Muscle layer of colon (tissue), 2 donors: ENCODE measurements around the gene YIF1B.
A peak's percentile ranks its signal among the peaks of the same experiment; 100 is the strongest.

Experiments used
- H3K27ac ChIP-seq: one replicate; pipeline ENCODE4 v1.7.0; 2013; ENCODE audit warnings: low read depth, mild to moderate bottlenecking, low read length, moderate library complexity
- H3K27me3 ChIP-seq, 2 donors: one replicate each; pipeline ENCODE4 v1.7.0; 2013; ENCODE audit warnings: low read length in 2 of 2, mild to moderate bottlenecking in 2 of 2; ENCODE audit not compliant: insufficient read depth in 2 of 2, control insufficient read depth in 1 of 2
- H3K36me3 ChIP-seq: one replicate; pipeline ENCODE4 v1.7.0; 2013; ENCODE audit warnings: mild to moderate bottlenecking, low read length; ENCODE audit not compliant: insufficient read depth
- H3K4me1 ChIP-seq: one replicate; pipeline ENCODE4 v1.7.0; 2013; ENCODE audit warnings: mild to moderate bottlenecking, low read length; ENCODE audit not compliant: insufficient read depth
- H3K4me3 ChIP-seq, 2 donors: one replicate each; pipeline ENCODE4 v1.7.0; 2013; ENCODE audit warnings: low read length in 2 of 2, low read depth in 1 of 2, mild to moderate bottlenecking in 1 of 2, moderate library complexity in 1 of 2
- H3K9ac ChIP-seq: one replicate; pipeline ENCODE4 v1.7.0; 2013; ENCODE audit warnings: low read length
- H3K9me3 ChIP-seq: one replicate; pipeline ENCODE4 v1.7.0; 2013; ENCODE audit warnings: mild to moderate bottlenecking, low read length
- donor health status: abdominal sarcoma.
- donor health status: Adenocarcinoma of cecum.

YIF1B gene

GRCh38 chr19:38280030-38280921 is 35.5 kb downstream of the YIF1B start:
- H3K9ac ChIP-seq, result no peak overlapping the region
- no peaks in the 10 kb centered on the region for H3K27me3 ChIP-seq
- H3K27ac ChIP-seq, result no peak overlapping the region
- no peaks in the 10 kb centered on the region for H3K36me3 ChIP-seq
- H3K9me3 ChIP-seq, result no peaks in the 10 kb centered on the region
- peaks cover 19% of the 10 kb centered on the region for H3K4me1 ChIP-seq
- no peak overlapping the region for H3K4me3 ChIP-seq

DNA sequence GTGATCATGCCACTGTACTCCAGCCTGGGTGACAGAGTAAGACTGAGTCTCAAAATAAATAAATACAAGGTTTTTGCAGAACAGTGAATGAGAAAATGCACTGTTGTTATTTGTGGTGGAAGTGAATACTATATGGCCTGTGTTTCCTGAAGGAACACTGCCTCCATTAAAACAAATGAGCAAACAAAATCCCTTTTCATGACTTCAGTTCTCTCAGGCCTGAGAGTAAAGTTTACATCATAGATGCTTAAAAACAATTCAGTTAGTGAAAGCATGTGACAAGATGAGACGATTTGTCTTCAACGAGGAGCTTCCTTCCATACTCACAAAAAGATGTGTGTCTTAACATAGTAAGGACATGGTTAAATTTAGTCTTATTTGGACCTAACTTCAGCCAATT is 37.0 kb downstream of the YIF1B start:
- peaks cover 32% of the 10 kb centered on the region for H3K4me1 ChIP-seq
- no peaks in the 10 kb centered on the region for H3K9me3 ChIP-seq
- no peaks in the 10 kb centered on the region for H3K36me3 ChIP-seq
- H3K4me3 ChIP-seq, result no peak overlapping the region
- no peaks in the 10 kb centered on the region for H3K27me3 ChIP-seq
- peak overlapping the region; percentile 1 for H3K27ac ChIP-seq
- no peak overlapping the region for H3K9ac ChIP-seq

GRCh38 chr19:38277969-38278680 is 37.6 kb downstream of the YIF1B start:
- Histone ChIP-seq H3K4me3 (no peak overlapping the region), H3K9ac (no peak overlapping the region)

DNA sequence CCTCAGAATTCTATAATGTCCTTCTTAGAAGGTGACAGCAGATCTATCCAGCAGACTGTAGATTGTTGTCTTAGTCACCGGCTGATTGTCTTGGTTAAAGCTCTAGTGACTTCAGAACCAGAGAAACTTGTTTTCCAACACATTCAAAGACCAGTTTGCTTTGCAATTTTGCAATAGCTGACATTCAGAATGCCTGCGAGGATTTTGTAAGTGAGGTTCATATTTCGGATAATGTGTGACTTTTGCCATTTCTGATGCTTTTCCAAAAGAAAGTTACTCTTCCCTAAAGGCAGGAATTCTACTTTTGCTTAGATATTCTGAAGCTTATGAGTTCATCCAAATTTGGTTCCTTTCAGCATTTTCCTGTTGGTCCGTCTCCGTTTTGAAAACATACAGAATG is 38.2 kb downstream of the YIF1B start:
- Histone ChIP-seq H3K27me3 (no peaks in the 10 kb centered on the region), H3K36me3 (no peaks in the 10 kb centered on the region), H3K27ac (no peak overlapping the region), H3K9me3 (no peaks in the 10 kb centered on the region), H3K9ac (no peak overlapping the region), H3K4me1 (peaks cover 38% of the 10 kb centered on the region), H3K4me3 (no peak overlapping the region)

More at GRCh38 chr19:38277969-38278680, 37.6 kb downstream of the YIF1B start:
- Histone ChIP-seq H3K4me1 (peaks cover 38% of the 10 kb centered on the region), H3K27me3 (no peaks in the 10 kb centered on the region), H3K9me3 (no peaks in the 10 kb centered on the region), H3K27ac (peak overlapping the region; percentile 1), H3K36me3 (no peaks in the 10 kb centered on the region)

GRCh38 chr19:38276942-38277517 is 38.7 kb downstream of the YIF1B start:
- H3K9me3 ChIP-seq, result no peaks in the 10 kb centered on the region
- H3K4me1 ChIP-seq, result peaks cover 38% of the 10 kb centered on the region
- no peaks in the 10 kb centered on the region for H3K27me3 ChIP-seq
- H3K36me3 ChIP-seq, result no peaks in the 10 kb centered on the region
- H3K9ac ChIP-seq, result no peak overlapping the region
- H3K4me3 ChIP-seq, result no peak overlapping the region
- H3K27ac ChIP-seq, result no peak overlapping the region

- Histone ChIP-seq H3K4me1 (peaks cover 38% of the 10 kb centered on the region), H3K27ac (peak overlapping the region; percentile 8), H3K9ac (no peak overlapping the region)
Observed at GRCh38 chr19:38274739-38275138, 41.0 kb downstream of the YIF1B start.

DNA sequence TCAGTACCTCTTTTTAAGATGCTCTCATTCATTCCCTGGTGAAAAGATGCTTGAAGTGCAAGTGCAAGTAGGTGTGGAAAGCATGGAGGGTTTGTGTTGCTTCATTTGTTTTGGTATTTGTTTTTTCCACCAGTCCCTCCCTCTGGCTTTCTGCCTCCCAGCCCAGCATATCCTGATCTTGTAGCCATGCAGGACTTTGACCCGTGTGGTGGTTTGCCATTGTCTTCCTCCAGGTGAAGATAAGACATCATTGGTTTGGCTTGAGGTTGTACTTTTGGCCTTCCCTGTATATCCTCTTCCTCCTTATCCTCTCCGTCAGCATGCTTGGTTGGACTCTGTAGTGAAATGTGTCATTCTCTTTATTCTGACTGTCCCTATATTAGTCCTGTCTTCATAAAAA is 42.2 kb downstream of the YIF1B start:
- Histone ChIP-seq H3K4me1 (peaks cover 34% of the 10 kb centered on the region), H3K9me3 (no peaks in the 10 kb centered on the region), H3K27me3 (no peaks in the 10 kb centered on the region), H3K9ac (no peak overlapping the region), H3K4me3 (no peak overlapping the region), H3K27ac (peak overlapping the region; percentile 10), H3K36me3 (no peaks in the 10 kb centered on the region)

More at GRCh38 chr19:38274739-38275138, 41.0 kb downstream of the YIF1B start:
- Histone ChIP-seq H3K36me3 (no peaks in the 10 kb centered on the region), H3K27me3 (no peaks in the 10 kb centered on the region), H3K4me3 (no peak overlapping the region), H3K9me3 (no peaks in the 10 kb centered on the region)

DNA sequence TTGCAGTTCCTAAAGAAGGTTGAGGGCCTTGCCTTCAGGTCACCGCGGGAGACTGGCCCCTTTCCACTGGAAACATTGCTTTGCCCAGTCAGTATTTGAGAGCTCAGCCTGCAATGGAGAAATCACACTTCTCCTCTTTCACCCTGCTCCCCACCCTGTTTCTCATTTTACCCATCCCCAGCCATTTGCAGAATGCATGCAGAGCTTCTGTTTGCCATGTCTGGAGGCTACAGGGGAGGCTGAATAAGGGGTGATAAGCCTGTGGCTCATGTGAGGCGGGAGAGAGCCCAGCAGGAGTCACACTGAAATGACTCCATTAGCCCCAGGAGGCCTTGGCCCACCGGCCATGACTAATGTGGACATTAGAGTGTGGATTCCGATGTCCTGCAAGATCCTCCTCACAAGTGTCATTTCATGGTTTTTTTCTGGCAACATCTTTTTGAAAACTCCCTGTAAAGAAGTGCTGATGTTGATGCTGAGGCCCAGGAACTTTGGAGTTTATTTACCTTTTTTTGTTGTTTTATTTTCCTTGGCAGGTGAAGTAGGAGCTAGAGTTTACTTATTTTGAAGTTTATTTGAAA is 45.1 kb downstream of the YIF1B start:
- Histone ChIP-seq H3K36me3 (no peaks in the 10 kb centered on the region), H3K27ac (no peak overlapping the region), H3K27me3 (no peaks in the 10 kb centered on the region), H3K9ac (no peak overlapping the region), H3K4me1 (peaks cover 29% of the 10 kb centered on the region), H3K4me3 (no peak overlapping the region), H3K9me3 (no peaks in the 10 kb centered on the region)

DNA sequence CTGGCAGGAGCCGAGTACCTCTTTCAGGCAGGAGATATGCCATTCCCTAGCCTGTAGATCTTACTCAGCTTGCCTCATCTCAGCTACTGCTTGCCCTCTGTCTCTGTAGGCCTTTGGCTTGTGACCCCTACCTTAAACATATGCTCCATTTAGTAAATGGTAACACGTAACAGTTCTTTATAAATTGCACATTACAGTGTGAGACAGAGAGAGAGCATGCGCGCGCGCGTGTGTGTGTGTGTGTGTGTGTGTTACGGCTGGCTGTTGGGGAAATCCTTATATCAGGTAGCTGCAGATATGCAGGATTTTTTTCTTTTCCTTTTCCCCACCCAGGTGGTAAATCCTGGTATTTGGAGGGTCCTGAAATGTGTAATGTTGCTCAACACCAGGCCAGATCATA is 47.2 kb downstream of the YIF1B start:
- Histone ChIP-seq H3K27ac (peak overlapping the region; percentile 54), H3K36me3 (no peaks in the 10 kb centered on the region), H3K9me3 (no peaks in the 10 kb centered on the region), H3K27me3 (peaks cover 0 to 11% of the 10 kb centered on the region in 2 donors), H3K4me3 (no peak overlapping the region), H3K4me1 (peaks cover 20% of the 10 kb centered on the region), H3K9ac (no peak overlapping the region)

- H3K36me3 ChIP-seq, result no peaks in the 10 kb centered on the region
- H3K4me1 ChIP-seq, result peaks cover 16% of the 10 kb centered on the region
- H3K9me3 ChIP-seq, result no peaks in the 10 kb centered on the region
- H3K4me3 ChIP-seq, result no peak overlapping the region
- no peak overlapping the region for H3K9ac ChIP-seq
- H3K27me3 ChIP-seq, result peaks cover 0 to 11% of the 10 kb centered on the region in 2 donors
- peak overlapping the region; percentile 54 for H3K27ac ChIP-seq
Observed at GRCh38 chr19:38267761-38268483, 47.8 kb downstream of the YIF1B start.
